ENCODE data around the gene PTGDS.
A peak's percentile ranks its signal among the peaks of the same experiment; 100 is the strongest.
"Not testable (repeated sequence)": the region's sequence is repeated elsewhere in the genome, so short reads cannot be mapped to it uniquely, and the experiment has no call there.

Gene PTGDS

GRCh38 chr9:136992819-136993369, 15.6 kb downstream of the PTGDS start:
- DNase-seq, result no peak

GRCh38 chr9:136994180-136994887, 17.0 kb downstream of the PTGDS start:
- DNase-seq, result no peak

- DNase-seq, result no peak
Measured at GRCh38 chr9:136994888-136995230, 17.6 kb downstream of the PTGDS start.

- DNase-seq, result no peak
Measured at GRCh38 chr9:136995362-136995761, 18.1 kb downstream of the PTGDS start.

- DNase-seq, result peak; percentile 55
Measured at GRCh38 chr9:136995772-136996311, 18.5 kb downstream of the PTGDS start.

GRCh38 chr9:136996361-136997292, 19.3 kb downstream of the PTGDS start, which contains the start of gene CLIC3:
CLIC3 (minus strand) TSS chr9:136996568; CDS start chr9:136996543, 25 bp downstream.
- peak; percentile 15 for DNase-seq

GRCh38 chr9:136997371-136997770, 20.1 kb downstream of the PTGDS start:
- DNase-seq, result no peak

- DNase-seq, result no peak
Measured at GRCh38 chr9:136997830-136998234, 20.5 kb downstream of the PTGDS start.

- DNase-seq, result peak; percentile 64
Measured at GRCh38 chr9:137000177-137000930, 23.1 kb downstream of the PTGDS start.

GRCh38 chr9:137001857-137002645, 24.7 kb downstream of the PTGDS start:
- DNase-seq, result no peak

GRCh38 chr9:137002646-137003041, 25.3 kb downstream of the PTGDS start:
- no peak for DNase-seq

GRCh38 chr9:137004285-137004684, 27.0 kb downstream of the PTGDS start:
- DNase-seq, result not testable (repeated sequence)

- DNase-seq, result no peak
Measured at GRCh38 chr9:137006116-137007003, 29.1 kb downstream of the PTGDS start.

- no peak for DNase-seq
Measured at GRCh38 chr9:137007108-137007815, 30.0 kb downstream of the PTGDS start.

GRCh38 chr9:137007816-137008270, 30.5 kb downstream of the PTGDS start:
- DNase-seq, result no peak

GRCh38 chr9:137008312-137008711, 31.0 kb downstream of the PTGDS start:
- no peak for DNase-seq

- DNase-seq, result no peak
Measured at GRCh38 chr9:137009217-137009616, 31.9 kb downstream of the PTGDS start.

- DNase-seq, result no peak
Measured at GRCh38 chr9:137009938-137010732, 32.8 kb downstream of the PTGDS start.

- no peak for DNase-seq
Measured at GRCh38 chr9:137011156-137011555, 33.9 kb downstream of the PTGDS start.

All from fibroblast of skin of scalp (primary cell).